ENCODE results near the gene SLC7A14.

SLC7A14 gene

GRCh38 chr3:170551252-170551651, 34.6 kb downstream of the SLC7A14 start:
- TF ChIP-seq MYC (IDR thresholded peaks at IDR 0.05; ENCODE audit: low read depth, low read length): no peak
- TF ChIP-seq MAX (IDR thresholded peaks at IDR 0.05; ENCODE audit: low read depth, low read length): no peak
- no peak for TF ChIP-seq POLR2A (IDR thresholded peaks at IDR 0.05; ENCODE audit: extremely low read depth, insufficient read length)
- no peak for TF ChIP-seq CTCF (IDR thresholded peaks at IDR 0.05; ENCODE audit: low read depth, low read length)
- no peak overlapping the region for H3K4me3 ChIP-seq (ENCODE audit: low read depth, low read length)
- no peak for DNase-seq (ENCODE audit: low read depth)

GRCh38 chr3:170542704-170543103, 43.2 kb downstream of the SLC7A14 start:
- TF ChIP-seq MAX (IDR thresholded peaks at IDR 0.05; ENCODE audit: low read depth, low read length) (no peak), POLR2A (IDR thresholded peaks at IDR 0.05; ENCODE audit: extremely low read depth, insufficient read length) (no peak), MYC (IDR thresholded peaks at IDR 0.05; ENCODE audit: low read depth, low read length) (no peak), CTCF (IDR thresholded peaks at IDR 0.05; ENCODE audit: low read depth, low read length) (no peak)
- DNase-seq (ENCODE audit: low read depth): no peak
- H3K4me3 ChIP-seq (ENCODE audit: low read depth, low read length): no peak overlapping the region

GRCh38 chr3:170539897-170540296, 46.0 kb downstream of the SLC7A14 start:
- no peak for TF ChIP-seq MAX (IDR thresholded peaks at IDR 0.05; ENCODE audit: low read depth, low read length)
- TF ChIP-seq POLR2A (IDR thresholded peaks at IDR 0.05; ENCODE audit: extremely low read depth, insufficient read length): no peak
- TF ChIP-seq MYC (IDR thresholded peaks at IDR 0.05; ENCODE audit: low read depth, low read length): no peak
- no peak for TF ChIP-seq CTCF (IDR thresholded peaks at IDR 0.05; ENCODE audit: low read depth, low read length)
- DNase-seq (ENCODE audit: low read depth): no peak
- H3K4me3 ChIP-seq (ENCODE audit: low read depth, low read length): no peak overlapping the region

- no peak for DNase-seq (ENCODE audit: low read depth)
Measured at GRCh38 chr3:170536712-170537111, 49.2 kb downstream of the SLC7A14 start.

GRCh38 chr3:170534227-170534626, 51.6 kb downstream of the SLC7A14 start:
- DNase-seq (ENCODE audit: low read depth): no peak
- H3K4me3 ChIP-seq (ENCODE audit: low read depth, low read length): no peak overlapping the region
- TF ChIP-seq CTCF (IDR thresholded peaks at IDR 0.05; ENCODE audit: low read depth, low read length) (no peak), POLR2A (IDR thresholded peaks at IDR 0.05; ENCODE audit: extremely low read depth, insufficient read length) (no peak), MAX (IDR thresholded peaks at IDR 0.05; ENCODE audit: low read depth, low read length) (no peak), MYC (IDR thresholded peaks at IDR 0.05; ENCODE audit: low read depth, low read length) (no peak)

More at GRCh38 chr3:170536712-170537111, 49.2 kb downstream of the SLC7A14 start:
- no peak overlapping the region for H3K4me3 ChIP-seq (ENCODE audit: low read depth, low read length)
- TF ChIP-seq MAX (IDR thresholded peaks at IDR 0.05; ENCODE audit: low read depth, low read length) (no peak), POLR2A (IDR thresholded peaks at IDR 0.05; ENCODE audit: extremely low read depth, insufficient read length) (no peak), CTCF (IDR thresholded peaks at IDR 0.05; ENCODE audit: low read depth, low read length) (no peak), MYC (IDR thresholded peaks at IDR 0.05; ENCODE audit: low read depth, low read length) (no peak)

GRCh38 chr3:170532573-170532972, 53.3 kb downstream of the SLC7A14 start:
- DNase-seq (ENCODE audit: low read depth): no peak
- H3K4me3 ChIP-seq (ENCODE audit: low read depth, low read length): no peak overlapping the region
- TF ChIP-seq CTCF (IDR thresholded peaks at IDR 0.05; ENCODE audit: low read depth, low read length): no peak
- no peak for TF ChIP-seq POLR2A (IDR thresholded peaks at IDR 0.05; ENCODE audit: extremely low read depth, insufficient read length)
- no peak for TF ChIP-seq MAX (IDR thresholded peaks at IDR 0.05; ENCODE audit: low read depth, low read length)
- no peak for TF ChIP-seq MYC (IDR thresholded peaks at IDR 0.05; ENCODE audit: low read depth, low read length)

All from NB4 (cell line).